C1 segment of cervical spinal cord (tissue), 14 donors: ENCODE data around the gene FGGY.
"Not testable (repeated sequence)": the region's sequence is repeated elsewhere in the genome, so short reads cannot be mapped to it uniquely, and the experiment has no call there.

Experiments used
- DNase-seq, 14 donors: peaks; one replicate each; lab custom pipeline; 2025; lab: John Stamatoyannopoulos, UW

FGGY gene

DNA sequence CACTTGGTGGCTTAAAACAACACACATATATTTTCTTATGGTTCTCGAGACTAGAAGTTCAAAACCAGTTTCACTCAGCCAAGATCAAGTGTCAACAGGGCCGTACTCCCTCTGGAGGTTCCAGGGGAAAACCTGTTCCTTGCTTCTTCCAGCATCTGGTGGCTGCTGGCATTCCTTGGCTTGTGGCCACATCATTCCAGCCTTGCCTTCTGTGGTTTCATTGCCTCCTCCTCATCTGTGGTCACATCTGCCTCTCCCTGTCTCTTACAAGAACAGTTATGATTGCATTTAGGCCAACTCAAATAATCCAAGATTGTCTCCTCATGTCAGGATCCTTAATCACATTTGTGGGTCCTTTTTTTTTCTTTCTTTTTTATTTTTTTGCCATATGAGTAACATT is 277.2 kb downstream of the FGGY start:
- DNase-seq = no peak

DNA sequence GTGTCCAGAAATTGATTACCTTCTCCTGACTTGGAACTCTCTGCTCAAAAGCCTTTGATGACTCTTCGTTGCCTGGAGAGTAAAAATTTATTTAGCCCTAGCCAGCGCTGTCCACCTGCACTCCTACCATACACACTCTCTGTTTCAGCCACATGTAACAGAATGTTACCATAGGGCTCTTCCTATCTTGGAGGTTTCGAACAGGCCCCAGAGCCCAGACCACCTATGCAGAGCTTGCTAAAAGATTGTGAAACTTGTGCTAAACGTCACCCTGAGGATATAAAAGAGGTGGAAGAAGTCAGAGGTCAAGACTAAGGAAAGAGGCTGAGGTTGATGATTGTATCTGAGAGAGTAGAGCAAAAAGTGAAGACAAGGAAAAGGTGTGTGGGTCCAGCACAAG is 280.9 kb downstream of the FGGY start:
- no peak for DNase-seq

DNA sequence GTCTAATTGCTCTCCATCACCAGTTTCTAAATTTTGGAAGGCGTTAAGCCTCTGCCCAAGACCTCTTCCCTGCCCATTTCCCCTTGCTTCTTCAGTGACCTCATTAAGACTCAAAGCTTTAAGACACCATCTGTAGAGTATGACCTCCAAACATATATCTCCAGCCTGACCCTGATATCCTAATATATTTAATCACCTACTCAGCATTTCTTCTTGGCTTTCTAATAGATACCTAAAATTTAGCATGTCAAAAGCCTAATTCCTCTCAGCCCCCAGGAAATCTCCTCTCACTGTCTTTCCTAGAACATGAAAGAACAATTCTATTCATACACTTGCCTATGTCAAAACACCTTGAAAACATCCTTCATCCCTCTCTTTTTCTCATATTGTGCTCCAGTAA is 282.3 kb downstream of the FGGY start:
- no peak for DNase-seq

DNA sequence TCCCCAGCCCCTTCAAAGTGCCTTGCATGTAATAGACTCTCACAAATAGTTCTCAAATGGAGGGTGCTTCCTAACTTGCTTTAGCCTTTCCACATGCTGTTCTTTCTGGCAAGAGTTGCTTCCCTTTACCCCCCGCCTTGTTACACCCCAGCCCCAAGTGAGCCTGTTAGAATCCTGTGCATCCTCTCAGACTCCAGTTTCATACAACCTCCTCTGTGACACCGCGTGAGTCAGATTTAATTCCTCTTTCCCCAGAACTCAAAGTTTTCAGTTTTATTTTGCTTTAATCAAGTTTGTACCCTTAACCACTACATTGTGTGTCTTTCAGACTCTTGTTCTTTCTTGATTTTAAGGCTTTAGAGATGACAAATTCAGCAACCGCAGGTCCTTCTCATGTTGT is 283.4 kb downstream of the FGGY start:
- DNase-seq = no peak

DNA sequence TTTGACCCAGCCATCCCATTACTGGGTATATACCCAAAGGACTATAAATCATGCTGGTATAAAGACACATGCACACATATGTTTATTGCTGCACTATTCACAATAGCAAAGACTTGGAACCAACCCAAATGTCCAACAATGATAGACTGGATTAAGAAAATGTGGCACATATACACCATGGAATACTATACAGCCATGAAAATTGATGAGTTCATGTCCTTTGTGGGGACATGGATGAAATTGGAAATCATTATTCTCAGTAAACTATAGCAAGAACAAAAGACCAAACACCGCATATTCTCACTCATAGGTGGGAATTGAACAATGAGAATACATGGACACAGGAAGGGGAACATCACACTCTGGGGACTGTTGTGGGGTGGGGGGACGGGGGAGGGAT is 295.5 kb downstream of the FGGY start:
- DNase-seq = not testable (repeated sequence)

DNA sequence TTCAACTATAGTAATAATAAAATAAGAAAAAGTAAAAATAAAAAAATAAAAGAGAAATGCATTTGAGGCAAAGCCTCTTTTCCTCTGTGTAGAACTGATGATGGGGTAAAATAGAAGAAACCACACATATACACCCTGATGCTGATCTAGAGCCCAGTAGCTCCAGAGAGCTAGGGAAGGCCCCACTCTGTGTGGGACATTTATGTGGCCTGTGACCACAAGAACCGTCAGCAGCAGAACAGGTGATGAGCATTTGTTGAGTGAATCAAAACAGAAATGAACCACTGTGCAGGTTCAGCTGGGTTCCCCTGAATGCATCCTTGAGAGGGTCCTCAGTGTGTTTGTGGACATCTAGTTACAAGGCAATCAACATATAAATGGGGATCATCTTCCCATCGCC is 296.0 kb downstream of the FGGY start:
- no peak for DNase-seq

DNA sequence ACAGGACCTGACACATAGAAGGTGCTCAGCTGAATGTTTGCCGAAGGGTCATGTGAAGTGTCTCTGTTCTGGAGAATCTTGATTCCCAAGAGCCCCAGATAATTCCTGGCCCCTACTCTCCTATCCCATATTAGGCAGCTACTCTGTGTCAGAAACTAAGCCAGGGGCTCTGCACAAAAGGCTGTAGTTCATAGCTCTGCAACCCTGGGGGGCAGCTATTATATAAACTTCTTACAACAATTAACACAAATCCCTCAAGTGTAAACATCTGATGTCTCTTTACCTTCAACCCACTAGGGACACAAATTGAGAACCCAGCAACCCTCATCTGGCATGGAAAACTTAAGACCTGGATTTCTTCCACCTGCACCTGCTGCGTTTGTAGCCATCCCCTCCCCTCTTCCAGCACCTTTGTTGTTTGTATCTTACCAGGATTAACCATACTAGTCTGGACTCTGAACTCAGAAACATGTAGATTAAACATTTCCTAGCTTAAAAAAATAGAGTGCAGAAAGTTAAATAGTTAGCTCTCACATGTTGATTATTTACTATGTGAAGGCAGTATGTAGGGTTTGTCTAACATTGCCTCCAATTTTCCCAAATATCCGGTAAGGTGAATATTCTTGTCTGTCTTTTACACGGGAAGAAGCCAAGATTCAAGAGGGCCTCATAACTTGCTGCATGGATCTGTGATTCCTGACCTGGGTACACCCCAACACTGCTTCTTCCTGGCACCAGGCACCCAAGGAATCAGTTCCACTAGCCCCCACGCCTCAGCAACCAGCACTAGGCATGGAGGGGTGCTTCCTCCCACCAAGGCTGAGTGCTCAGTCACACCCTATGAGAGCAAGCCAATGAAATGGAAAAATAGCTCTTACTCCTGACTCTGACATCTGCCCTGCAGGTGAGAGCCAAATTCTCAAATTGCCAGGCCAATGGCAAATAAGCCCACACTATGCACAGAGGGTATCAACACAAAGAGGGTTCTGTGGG is 297.2 kb downstream of the FGGY start:
- no peak for DNase-seq

DNA sequence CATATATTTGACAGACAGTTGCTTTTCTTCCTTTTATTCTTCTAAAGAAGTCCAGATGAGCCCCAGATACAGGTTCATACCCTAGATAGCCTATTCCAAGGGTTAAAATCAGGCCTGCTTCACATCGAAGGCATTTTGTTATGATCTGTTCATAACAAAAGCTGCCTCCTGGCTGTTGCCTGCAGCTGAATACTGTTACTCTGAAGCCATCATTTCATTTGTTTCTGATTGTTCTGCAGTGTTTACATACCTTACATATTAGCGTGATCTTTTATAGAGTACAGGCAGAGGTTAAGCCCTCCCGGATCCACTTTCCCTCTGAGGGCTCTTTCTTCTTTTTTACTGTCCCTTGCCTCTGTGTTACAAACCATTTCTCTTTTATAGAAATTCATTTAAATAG is 298.9 kb downstream of the FGGY start:
- DNase-seq = no peak

DNA sequence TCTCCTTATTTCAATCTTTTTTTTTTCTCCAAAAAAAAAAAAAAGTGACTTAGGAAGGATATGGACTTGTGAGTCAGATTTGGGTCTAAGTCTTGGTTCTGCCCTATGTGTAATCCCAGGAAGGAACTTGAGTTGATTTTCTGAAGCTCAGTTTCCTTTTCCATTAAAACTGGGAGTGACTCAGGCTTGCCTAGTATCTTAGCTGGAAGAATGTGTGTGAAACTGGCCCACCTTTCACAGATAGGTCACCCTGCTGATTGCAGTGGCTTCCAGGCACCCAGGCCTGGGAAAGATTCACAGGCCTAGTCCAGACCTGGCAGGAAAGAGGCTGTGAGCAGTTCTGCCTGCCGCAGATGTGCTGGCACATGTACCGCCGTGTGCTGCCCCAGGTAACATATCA is 299.5 kb downstream of the FGGY start:
- no peak for DNase-seq

DNA sequence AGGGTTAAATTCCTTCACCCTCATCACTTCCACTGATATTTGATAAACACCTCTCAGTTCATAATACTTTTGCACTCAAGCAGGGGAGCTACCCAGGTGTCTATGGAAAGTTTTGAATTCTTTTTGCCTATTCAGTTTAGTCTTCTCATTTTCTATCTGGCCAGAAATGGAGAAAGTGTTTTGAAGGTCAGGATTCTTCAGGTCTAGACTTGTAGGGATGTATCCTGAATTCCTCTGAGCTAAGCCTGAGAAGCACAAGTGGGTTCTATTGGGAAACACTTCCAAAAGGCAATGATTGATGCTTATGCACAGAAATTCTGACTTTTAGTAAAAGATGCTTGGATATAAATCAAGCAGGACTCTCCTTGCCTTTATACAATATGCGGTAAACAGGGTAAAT is 300.1 kb downstream of the FGGY start:
- DNase-seq = no peak

DNA sequence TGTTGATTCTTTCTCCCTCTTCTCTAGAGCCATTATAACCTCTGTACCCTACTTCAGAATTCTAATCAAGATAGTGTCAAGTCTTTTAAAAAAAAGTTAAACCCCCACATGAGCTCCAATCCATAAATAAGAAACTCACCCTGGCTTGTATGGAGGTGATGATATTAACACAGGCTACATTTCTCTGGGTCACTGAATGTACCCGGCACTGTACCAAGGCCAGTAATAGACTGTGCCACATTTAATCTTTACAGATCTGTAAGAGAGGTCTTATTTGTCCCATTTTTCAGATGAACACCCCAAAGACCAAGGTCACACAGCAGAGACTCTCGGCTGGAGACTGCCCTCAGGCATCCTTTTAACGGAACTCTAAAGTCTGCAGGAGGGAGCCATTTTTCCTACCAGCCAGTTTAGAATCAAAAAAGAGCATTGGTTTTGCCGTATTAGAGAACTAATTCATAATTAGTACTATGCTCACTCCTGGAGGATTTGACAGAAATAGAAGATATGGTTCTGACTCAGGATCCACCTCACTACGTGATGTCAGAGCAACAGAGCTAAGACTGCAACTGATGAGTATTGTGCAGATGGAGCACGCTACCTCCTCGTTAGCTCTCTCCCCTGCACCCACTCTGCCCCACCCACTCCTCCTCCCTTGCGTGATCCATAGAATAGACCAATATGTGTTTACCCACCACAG is 300.7 kb downstream of the FGGY start:
- no peak for DNase-seq

DNA sequence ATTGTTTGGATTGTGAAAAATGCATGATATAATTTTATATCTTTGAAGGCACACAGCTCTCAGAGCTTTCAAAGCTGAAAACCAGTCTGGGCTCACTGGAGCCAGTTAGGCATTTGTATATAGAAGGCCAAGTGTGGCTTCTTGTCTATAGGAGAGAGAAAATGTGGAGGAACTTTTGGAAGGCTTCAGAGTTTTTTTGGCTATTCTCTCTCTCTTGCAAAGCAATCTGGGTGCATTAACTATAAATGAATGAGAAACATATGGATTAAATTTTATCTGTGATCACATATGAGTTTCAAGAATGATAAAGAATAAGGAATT is 301.2 kb downstream of the FGGY start:
- DNase-seq = no peak

DNA sequence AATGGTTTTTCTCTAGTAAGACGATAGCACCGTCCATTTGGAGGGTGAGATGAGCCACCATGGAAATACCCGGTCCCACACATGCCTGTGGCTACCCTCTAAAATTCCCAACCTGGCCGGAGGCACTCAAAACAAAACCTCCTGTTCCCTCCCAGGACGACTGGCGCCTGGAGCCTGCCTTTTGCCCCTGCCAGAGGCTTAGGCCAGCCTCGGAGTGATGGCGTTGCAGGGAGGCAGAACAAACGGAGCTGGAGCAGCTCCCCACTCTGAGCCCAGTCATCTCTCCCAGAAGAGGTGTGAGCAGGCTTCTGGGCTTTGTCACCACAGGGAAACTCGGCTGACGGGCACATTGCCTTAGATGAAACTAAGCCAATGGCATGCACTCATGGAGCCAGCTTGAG is 304.1 kb downstream of the FGGY start:
- peak in 10 of 14 donors; percentile 5 to 85 (median 24) for DNase-seq

DNA sequence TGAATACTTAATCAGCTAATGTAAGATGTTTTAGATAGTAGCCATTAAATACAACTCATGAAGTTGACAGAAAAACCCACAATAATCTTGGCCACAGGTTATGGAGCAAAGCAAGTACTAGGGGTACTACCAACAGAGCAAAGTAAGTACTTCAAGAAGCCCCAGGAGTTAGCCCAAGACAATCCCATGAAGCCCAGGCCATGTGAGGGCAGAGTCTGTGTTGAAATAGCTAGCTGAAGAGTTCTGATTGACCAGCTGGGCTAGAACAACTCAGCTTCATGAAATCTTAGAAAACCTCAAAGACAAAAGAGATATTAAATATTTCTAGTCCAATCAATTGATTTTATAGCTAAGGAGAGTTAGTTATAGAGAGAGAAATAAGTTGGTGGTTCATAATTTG is 304.9 kb downstream of the FGGY start:
- DNase-seq = no peak

DNA sequence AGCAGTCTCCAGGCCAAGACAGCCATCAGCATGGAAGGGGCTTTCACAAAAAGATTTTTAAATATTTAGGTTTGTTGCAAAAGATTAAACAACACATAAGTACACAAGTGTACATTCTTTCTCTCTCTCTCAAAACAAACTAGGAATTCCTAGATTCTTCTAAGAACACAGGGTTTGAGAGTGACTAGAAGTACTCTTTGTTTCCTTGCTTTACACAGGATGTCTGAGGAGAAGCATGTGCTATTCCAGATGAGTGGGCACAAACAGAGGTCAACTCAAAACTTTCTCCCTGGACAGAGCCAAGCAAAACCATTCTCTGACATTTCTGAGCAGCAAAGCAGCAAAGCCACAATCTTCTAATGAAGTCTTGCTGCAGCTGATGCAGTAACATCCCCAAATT is 307.3 kb downstream of the FGGY start:
- DNase-seq = no peak

DNA sequence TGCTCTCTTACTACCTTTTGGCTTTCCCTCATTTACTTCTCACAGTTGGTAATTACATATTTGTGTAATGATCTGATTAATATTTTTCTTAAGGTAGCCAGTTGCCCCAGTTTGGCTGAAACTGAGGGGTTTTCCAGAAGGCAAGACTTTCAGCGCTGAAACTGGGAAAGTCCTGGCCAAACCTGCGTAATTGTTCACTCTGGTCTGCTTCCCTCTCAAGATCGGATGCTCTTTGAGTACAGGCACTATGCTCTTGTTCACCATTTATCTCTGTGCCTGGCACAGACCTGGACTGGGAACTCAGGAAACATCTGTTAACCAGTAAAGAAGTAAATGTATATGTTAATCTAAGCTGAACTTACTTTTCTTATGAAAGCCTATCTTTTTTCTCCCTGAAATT is 308.3 kb downstream of the FGGY start:
- DNase-seq = no peak

DNA sequence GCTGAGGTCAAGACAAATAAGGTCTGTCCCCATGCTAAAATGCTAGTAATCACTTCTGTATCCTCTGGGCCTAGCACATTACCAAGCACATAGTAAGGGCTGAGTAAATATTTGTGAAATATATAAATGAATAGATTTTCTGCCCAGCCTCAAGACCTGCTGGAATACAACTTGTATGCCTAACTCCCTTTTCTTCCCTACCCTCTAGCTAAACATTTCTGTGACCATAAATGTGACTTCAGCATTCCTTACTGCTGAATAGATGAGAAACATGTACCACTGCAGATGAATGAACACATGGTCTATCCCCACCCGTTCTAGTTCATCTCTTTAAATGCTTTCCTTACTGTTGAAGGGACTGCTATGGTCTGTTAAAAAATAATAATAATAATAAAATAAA is 308.9 kb downstream of the FGGY start:
- no peak for DNase-seq

DNA sequence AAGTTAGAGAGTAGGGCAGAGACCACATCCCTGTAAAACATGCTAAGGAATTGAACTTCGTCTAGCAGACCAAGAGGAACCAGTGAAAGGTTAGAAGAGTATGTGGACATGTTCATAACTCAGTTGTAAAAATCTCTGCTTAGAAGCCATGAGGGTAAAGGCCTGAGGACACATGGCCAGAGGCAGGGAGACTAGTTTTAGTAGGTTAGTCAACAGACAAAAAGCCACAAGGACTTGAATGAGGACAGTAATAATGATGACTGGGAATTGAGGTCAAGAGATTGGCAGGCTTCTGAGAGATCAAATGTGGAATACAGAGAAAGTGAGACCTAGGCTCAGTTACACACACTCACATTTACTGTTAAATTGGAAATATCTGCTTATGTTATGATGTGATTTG is 312.4 kb downstream of the FGGY start:
- no peak for DNase-seq

DNA sequence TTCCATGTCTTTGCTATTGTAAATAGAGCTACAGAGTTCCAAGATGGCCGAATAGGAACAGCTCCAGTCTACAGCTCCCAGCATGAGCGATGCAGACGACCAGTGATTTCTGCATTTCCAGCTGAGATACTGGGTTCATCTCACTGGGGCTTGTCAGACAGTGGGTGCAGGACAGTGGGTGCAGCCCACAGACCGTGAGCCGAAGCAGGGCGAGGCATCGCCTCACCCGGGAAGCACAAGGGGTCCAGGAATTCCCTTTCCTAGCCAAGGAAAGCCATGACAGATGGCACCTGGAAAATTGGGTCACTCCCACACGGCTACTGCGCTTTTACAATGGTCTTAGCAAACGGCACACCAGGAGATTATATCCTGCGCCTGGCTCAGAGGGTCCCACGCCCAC is 313.6 kb downstream of the FGGY start:
- DNase-seq = not testable (repeated sequence)

DNA sequence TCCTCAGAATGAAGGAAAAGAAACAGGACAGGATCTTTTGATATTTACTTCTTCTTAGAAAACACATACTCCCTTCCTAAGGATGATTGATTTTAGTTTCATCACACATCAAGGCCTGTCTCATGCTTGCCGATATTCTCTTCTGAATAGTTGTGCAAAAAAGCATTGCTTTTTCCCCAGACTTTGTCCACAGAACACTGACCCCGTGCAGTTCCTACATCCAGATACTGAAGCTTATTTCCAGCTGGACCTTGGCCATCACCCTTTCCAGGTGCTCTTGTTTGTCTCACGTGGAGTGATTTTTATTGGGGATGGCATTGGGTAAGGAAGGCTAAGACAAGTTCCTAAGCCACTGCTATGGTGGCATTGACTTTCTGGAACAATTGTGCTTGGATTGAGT is 320.5 kb downstream of the FGGY start:
- no peak for DNase-seq

DNA sequence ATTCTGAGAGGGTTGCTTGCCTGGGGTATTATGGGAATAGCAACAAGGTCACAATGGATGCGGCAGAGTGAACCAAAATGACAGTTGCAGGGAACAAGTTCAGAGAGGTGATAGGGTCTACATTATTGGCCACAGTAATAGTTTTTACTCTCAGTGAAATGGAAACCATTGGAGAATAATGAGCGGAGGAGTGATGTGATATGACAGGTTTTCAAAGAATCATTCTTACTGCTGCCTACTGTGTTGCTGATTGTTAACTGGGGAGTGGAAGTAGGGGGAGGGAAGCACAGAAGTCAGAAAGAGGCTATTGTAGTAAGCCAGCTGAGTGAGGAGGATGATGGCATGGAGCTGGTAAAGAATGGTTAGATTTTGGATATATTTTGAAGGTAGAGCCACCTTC is 322.7 kb downstream of the FGGY start:
- no peak for DNase-seq

DNA sequence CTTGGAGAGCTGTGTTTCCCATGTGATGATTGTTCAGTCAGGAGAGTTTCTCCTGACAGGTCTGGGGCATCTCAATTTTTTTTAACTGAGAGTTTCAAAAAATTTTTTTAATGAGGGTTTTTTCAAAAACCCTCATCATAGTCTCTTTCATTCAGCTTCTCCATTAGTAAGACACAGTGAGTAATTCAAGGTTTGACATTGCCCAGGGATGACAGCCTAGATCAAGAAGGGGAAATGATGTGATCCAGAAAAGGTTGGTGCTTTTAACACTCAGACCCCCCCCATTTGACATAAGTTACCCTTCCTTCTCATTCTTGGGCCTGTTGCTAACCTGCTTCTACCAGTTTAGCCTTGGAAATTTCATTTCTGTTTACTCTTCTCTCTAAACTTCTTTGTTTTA is 328.5 kb downstream of the FGGY start:
- DNase-seq = no peak

DNA sequence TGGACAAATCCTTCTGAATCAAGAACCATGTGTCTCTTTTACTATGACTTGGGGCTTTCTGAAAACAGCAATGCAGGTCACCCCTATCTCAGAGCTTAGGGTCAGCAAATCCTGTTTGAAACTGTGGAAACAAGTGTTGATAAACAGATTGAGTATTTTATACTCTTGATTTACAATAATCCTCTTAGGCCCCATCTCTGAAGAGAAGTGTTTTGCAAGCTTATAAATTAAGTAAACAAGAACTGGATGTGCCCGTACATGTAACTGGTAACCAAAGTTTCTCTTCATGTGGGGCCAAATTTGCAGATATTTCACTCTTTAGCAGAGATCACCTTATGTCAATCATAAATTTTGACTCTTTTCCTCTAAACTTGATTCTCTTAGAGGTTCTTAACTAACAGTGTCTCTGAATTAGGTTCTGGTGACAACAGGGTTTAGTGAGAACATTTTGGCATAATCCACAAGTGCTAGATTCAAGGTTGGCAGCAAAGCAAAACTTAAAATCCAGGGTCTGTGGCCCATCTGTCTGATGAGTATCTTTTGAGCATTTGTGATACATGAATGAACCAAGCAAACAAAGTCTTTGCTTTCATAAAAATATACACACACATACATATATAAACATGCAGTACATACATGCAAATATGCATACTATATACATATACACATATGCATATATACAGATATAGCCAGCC is 334.8 kb downstream of the FGGY start:
- DNase-seq = no peak
